ENCODE measurements around the gene PDIA4.
A peak's percentile ranks its signal among the peaks of the same experiment; 100 is the strongest.

The PDIA4 gene

DNA sequence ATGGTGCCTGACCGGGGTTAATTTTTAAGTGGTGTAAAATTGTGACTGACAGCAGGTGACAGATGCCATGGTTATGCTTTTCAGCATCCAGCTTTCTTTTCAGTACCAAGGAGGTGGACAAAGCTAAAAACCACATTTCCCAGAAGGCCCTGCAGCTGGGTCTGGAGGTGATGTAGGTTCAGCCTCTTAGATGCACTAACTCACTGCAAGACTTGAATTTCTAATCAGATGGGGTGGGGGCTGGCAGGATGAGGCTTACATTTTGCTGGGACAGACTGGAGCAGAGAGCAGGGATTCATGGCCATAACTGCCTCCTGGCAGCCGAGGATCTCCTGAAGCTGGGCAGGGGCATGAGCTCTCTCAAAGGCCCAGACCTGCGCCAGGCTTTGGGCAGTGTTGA is 52.4 kb downstream of the PDIA4 start:
- DNase-seq (ENCODE audit: extremely low read depth in 1 of 2, low read depth in 1 of 2) = no peak

- DNase-seq (ENCODE audit: extremely low read depth in 1 of 2, low read depth in 1 of 2) = no peak
These were observed 55.0 kb downstream of the PDIA4 start for GRCh38 chr7:148973256-148973655.

DNA sequence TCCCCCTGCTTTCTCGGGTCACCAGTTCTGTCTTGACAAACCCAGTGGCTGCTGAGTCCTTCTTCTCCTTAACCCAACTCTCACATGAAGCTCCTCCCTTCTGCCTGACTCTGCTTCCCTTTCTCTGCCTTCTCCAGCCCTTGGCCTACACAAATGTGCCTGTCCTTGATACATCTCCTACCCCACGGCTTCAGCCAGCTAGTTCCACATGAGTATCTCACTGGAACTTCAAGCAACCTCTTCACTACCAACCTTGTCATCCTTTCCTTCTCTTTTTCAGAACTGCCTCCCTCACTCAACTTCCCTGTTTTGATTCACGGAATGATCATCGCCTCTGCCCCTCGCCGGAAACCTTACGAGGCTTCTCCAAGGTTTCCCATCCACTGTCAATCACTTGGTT is 55.9 kb downstream of the PDIA4 start:
- no peak for DNase-seq (ENCODE audit: extremely low read depth in 1 of 2, low read depth in 1 of 2)

- DNase-seq (ENCODE audit: extremely low read depth in 1 of 2, low read depth in 1 of 2) = no peak
These were observed 60.7 kb downstream of the PDIA4 start for GRCh38 chr7:148967602-148968001.

DNA sequence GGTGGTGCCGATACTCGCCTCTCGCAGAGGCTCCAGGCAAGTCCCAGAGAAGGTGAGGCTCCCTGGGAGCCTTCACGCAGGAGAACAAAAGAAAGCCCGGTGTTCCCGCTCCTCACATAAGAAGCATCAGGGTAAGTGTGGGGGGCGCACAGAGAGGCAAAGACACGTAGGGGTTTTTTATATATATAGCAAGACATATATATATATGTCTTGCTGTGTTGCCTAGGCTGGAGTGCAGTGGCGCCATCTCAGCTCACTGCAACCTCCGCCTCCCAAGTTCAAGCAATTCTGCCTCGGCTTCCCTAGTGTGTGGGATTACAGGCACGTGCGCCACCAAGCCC is 61.3 kb downstream of the PDIA4 start:
- no peak for DNase-seq (ENCODE audit: extremely low read depth in 1 of 2, low read depth in 1 of 2)

DNA sequence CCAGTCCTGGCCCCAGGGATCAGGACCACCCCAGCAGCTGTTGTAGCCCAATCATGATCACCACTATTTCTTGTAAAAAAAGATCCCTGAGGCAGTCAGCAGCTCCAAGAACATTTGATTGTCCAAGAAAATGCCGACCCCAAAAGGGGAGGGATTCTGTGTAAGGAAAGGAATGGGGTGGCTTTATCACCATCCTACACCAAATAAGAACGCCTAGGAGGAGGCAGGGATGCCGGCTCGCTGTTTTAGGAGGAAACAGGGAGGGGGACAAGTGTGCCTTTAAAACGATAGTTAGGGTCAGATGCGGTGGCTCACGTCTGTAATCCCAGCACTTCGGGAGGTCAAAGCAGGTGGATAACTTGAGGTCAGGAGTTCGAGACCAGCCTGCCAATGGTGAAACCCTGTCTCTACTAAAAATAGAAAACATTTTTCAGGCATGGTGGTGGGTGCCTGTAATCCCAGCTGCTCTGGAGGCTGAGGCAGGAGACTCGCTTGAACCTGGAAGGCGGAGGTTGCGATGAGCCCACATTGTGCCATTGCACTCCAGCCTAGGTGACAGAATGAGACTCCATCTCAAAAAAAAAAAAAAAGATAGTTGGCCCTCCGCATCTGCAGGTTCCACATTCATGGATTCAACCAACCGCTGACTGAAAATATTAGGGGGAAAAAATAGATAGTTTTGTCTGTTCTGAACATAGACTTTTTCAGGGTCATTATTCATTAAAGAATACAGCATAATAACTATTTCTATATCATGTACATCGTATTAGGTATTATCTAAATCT is 63.6 kb downstream of the PDIA4 start:
- no peak for DNase-seq (ENCODE audit: extremely low read depth in 1 of 2, low read depth in 1 of 2)

DNA sequence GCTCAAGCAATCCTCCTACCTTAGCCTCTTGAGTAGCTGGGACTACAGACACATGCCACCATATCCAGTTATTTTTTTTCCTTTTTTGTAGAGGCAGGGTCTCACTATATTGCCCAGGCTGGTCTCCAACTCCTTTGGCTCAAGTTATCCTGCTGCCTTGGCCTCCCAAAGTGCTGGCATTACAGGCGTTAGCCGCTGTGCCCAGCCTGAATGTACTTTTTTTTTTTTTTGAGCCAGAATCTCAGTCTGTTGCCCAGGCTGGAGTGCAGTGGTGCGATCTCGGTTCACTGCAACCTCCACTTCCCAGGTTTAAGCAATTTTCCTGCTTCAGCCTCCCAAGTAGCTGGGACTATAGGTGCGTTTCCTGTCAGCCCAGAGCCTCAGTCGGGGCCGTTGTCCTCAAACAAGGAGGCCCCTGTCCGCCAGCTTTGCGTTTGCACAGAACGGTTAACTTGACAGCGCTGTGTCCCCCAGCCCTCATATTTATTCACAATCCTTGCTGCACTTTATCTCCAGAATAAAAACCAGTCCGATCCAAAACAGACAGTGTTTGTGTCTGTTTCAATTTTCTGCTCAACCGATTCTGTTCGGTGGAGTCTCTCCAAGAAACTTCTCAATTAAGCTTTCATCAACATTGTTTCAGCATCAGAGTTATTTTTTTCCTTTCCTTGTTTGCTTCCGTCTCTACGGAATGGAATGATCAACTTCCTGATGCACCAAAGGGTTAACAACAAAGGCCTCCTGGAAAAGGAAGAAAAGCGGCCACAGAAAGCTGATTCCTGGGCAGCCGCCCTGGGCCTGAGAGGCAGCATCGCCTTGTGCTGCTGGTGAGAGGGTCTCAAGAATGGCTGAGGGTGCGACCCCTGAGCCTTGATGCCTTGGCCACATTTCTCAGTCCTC is 64.5 kb downstream of the PDIA4 start:
- no peak for DNase-seq (ENCODE audit: extremely low read depth in 1 of 2, low read depth in 1 of 2)

- peak in 1 of 2 donors; percentile 47 for DNase-seq (ENCODE audit: extremely low read depth in 1 of 2, low read depth in 1 of 2)
These were observed 65.3 kb downstream of the PDIA4 start for GRCh38 chr7:148962823-148963582.

DNA sequence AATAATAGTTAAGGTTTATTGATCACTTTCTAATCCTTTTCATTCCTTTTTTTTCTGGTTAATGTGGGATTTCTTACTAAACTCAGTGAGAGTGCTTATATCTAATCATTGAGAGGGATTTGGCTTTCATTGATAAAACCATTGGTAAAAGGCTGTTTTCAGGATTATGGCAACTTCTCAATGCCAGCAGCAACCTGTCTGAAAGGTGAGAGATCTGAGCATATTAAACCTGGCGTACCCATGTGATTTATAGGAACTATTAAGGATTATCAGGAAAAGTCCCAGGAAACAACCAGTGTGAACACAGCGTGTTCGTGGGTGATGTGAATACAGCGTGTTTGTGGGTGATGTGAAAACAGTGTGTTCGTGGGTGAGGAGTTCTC is 65.9 kb downstream of the PDIA4 start:
- DNase-seq (ENCODE audit: extremely low read depth in 1 of 2, low read depth in 1 of 2) = no peak

- no peak for DNase-seq (ENCODE audit: extremely low read depth in 1 of 2, low read depth in 1 of 2)
These were observed 68.6 kb downstream of the PDIA4 start for GRCh38 chr7:148959726-148960125.

DNA sequence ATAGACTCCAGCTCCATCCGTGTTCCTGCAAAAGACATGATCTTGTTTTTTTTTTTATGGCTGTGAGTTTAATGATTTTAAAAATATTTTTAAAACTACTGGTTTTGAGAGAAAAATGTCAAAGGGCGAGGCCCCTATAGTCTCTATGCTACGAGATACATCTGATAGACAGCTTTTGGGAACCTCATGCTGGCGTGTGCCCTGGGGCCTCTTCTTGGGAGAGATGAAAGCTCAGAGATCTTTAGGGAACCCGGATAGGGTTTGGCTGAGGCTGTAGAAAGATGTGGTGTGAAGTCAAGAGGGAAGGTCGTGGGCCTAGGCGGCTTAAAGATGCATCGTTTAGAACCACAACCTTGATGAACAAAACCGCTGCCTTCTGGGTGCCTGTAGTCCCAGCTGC is 70.2 kb downstream of the PDIA4 start:
- no peak for DNase-seq (ENCODE audit: extremely low read depth in 1 of 2, low read depth in 1 of 2)

DNA sequence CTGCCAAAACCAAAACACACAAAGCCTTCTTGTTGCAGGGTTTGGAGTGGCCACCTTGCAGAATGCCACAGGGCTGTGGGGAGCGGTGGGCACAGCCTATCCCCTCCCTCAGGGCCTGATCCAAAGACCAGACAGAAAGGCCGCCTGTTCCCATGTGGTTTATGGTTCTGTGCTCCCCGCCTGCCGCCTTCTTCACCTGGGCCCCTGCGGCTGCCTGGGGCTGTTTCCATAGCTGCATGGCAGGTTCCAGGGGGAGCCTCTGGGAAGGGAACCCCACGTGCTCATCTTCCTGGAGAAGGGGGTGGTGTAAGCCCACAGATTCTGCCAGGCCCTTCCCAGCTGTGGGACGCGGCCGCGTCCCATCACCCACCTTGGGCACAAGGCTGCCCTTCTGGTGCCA is 73.5 kb downstream of the PDIA4 start:
- no peak for DNase-seq (ENCODE audit: extremely low read depth in 1 of 2, low read depth in 1 of 2)

DNA sequence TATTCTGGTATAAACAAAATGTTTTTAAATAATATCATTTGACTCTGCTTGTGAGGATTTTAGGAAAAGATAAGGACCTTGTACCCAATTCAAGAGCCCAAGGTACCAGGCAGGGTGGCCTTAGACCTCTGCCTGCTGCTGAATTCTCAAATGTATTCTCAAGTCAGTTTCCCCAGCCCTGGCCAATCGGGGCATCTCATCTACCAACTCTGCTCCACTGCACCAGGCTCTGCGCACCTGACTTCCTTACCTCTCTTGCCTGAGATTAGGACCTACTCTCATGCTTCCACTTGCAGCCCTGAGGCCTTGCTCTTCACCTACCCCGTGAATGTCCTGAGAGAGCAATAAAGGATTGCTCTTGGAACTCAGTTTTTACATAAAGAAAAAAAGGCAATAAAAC is 74.6 kb downstream of the PDIA4 start:
- no peak for DNase-seq (ENCODE audit: extremely low read depth in 1 of 2, low read depth in 1 of 2)

All from activated CD8-positive, alpha-beta memory T cell treated with anti-CD3 and anti-CD28 coated beads for 1 hour (primary cell).